GM23338 (cell line): ENCODE measurements around the gene PIEZO2. TPM values are rescaled to one million over a fixed set of nuclear protein-coding genes. Genes with fewer than 3 reads are reported as not detected.

Source experiments
- ATAC-seq: fragments of 200-7000 bp; cut with Tn5 transposase; 3 replicates; pipeline ENCODE4 v1.9.1; 2020
- DNase-seq: peaks from one replicate; pipeline ENCODE4 v3.0.0-alpha.2; 2015; ENCODE audit warnings: low spot score
- H2AFZ ChIP-seq: fragments of 200-600 bp; sonication (generic); 2 replicates; pipeline ENCODE4 v1.8.0; 2016; ENCODE audit warnings: antibody characterized with exemption, mild to moderate bottlenecking, moderate library complexity
- H3F3A ChIP-seq: fragments of 200-600 bp; sonication (generic); replicated peaks from 2 replicates; pipeline ENCODE4 v1.8.0; 2017; ENCODE audit warnings: antibody characterized with exemption, mixed run types, low read depth
- H3K27ac ChIP-seq: fragments of 200-600 bp; sonication (generic); 2 replicates; pipeline ENCODE4 v1.6.1; 2016; ENCODE audit warnings: low read depth
- H3K27me3 ChIP-seq: fragments of 200-600 bp; sonication (generic); 2 replicates; pipeline ENCODE4 v1.8.0; 2016; ENCODE audit warnings: mild to moderate bottlenecking, mixed run types, moderate library complexity; ENCODE audit not compliant: insufficient read depth
- H3K36me3 ChIP-seq: fragments of 200-600 bp; sonication (generic); 2 replicates; pipeline ENCODE4 v1.8.0; 2016; ENCODE audit warnings: mild to moderate bottlenecking; ENCODE audit not compliant: insufficient read depth
- H3K4me1 ChIP-seq: fragments of 200-600 bp; sonication (generic); 2 replicates; pipeline ENCODE4 v1.8.0; 2016; ENCODE audit warnings: mild to moderate bottlenecking, moderate library complexity; ENCODE audit not compliant: insufficient read depth
- H3K4me2 ChIP-seq: fragments of 200-600 bp; sonication (generic); 2 replicates; pipeline ENCODE4 v1.7.1; 2017; ENCODE audit warnings: mixed run types
- H3K4me3 ChIP-seq: fragments of 200-600 bp; sonication (generic); 2 replicates; pipeline ENCODE4 v1.6.1; 2016; ENCODE audit warnings: mixed run types
- H3K79me2 ChIP-seq: fragments of 200-600 bp; sonication (generic); replicated peaks from 2 replicates; pipeline ENCODE4 v1.8.0; 2017; ENCODE audit warnings: mild to moderate bottlenecking; ENCODE audit not compliant: insufficient read depth
- H3K9me2 ChIP-seq: fragments of 200-600 bp; sonication (generic); 2 replicates; pipeline ENCODE4 v1.8.0; 2017; ENCODE audit not compliant: insufficient read depth
- H4K20me1 ChIP-seq: fragments of 200-600 bp; sonication (generic); replicated peaks from 2 replicates; pipeline ENCODE4 v1.8.0; 2017; ENCODE audit warnings: mild to moderate bottlenecking; ENCODE audit not compliant: insufficient read depth
- H3K27ac Mint-ChIP-seq: 2 replicates; pipeline ENCODE4 v1.8.0; 2020; ENCODE audit warnings: inconsistent platforms, mild to moderate bottlenecking, moderate library complexity, mixed read lengths
- H3K27me3 Mint-ChIP-seq: 3 replicates; pipeline ENCODE4 v1.8.0; 2022; ENCODE audit warnings: low read depth, mild to moderate bottlenecking, moderate library complexity, mixed read lengths, inconsistent platforms; ENCODE audit not compliant: insufficient read depth, poor library complexity
- H3K36me3 Mint-ChIP-seq: 3 replicates; pipeline ENCODE4 v1.8.0; 2021; ENCODE audit warnings: low read depth, mild to moderate bottlenecking, inconsistent platforms, moderate library complexity, mixed read lengths
- H3K4me1 Mint-ChIP-seq: 3 replicates; pipeline ENCODE4 v1.8.0; 2020; ENCODE audit warnings: mild to moderate bottlenecking, inconsistent platforms, mixed read lengths
- H3K4me3 Mint-ChIP-seq: 3 replicates; pipeline ENCODE4 v1.8.0; 2021; ENCODE audit warnings: moderate library complexity, mild to moderate bottlenecking, inconsistent platforms, mixed read lengths
- H3K9me3 Mint-ChIP-seq: 3 replicates; pipeline ENCODE4 v1.8.0; 2020; ENCODE audit warnings: moderate library complexity, mild to moderate bottlenecking, inconsistent platforms, mixed read lengths
- CREB1 ChIP-seq: fragments of 250-450 bp; sonication (Bioruptor Pico); IDR thresholded peaks from 2 replicates; pipeline ENCODE4 v1.5.0; 2020; ENCODE audit warnings: low read depth, mild to moderate bottlenecking, moderate library complexity
- CTCF ChIP-seq, 2 experiments: fragments of 200-600 bp in 1 of 2; sonication (generic) in 1 of 2; conservative IDR thresholded peaks; 2 replicates each; pipeline versions ENCODE4 v1.5.1 to v1.6.1; 2016 to 2017; ENCODE audit warnings: antibody characterized with exemption in 2 of 2, low read depth in 2 of 2, mild to moderate bottlenecking in 2 of 2, moderate library complexity in 1 of 2
- EZH2 ChIP-seq: fragments of 200-600 bp; sonication (generic); IDR thresholded peaks from one replicate; pipeline ENCODE4 v1.8.0; 2017; ENCODE audit warnings: antibody characterized with exemption, mild to moderate bottlenecking, low read depth; ENCODE audit not compliant: unreplicated experiment
- EZH2phosphoT487 ChIP-seq: fragments of 200-600 bp; sonication (generic); IDR thresholded peaks from one replicate; pipeline ENCODE4 v1.8.1; 2018; ENCODE audit warnings: antibody characterized with exemption; ENCODE audit not compliant: unreplicated experiment
- JUNB ChIP-seq: IDR thresholded peaks from one replicate; pipeline ENCODE4 v1.6.1; 2016; ENCODE audit warnings: antibody characterized with exemption; ENCODE audit not compliant: unreplicated experiment
- NANOG ChIP-seq: IDR thresholded peaks from 2 replicates; pipeline ENCODE4 v1.6.1; 2016; ENCODE audit warnings: antibody characterized with exemption, borderline replicate concordance
- POLR2AphosphoS5 ChIP-seq: IDR thresholded peaks from 2 replicates; pipeline ENCODE4 v1.6.1; 2016; ENCODE audit warnings: antibody characterized with exemption, low read depth
- REST ChIP-seq: IDR thresholded peaks from one replicate; pipeline ENCODE4 v1.6.1; 2018; ENCODE audit warnings: antibody characterized with exemption; ENCODE audit not compliant: unreplicated experiment
- STAT1 ChIP-seq: IDR thresholded peaks from one replicate; pipeline ENCODE4 v1.6.1; 2016; ENCODE audit warnings: antibody characterized with exemption; ENCODE audit not compliant: unreplicated experiment
- ZNF114 ChIP-seq: fragments of 250-450 bp; sonication (Bioruptor Pico); IDR thresholded peaks from 2 replicates; pipeline ENCODE4 v1.5.0; 2020; ENCODE audit warnings: mild to moderate bottlenecking, moderate library complexity
- ZNF331 ChIP-seq: fragments of 250-450 bp; sonication (Bioruptor Pico); IDR thresholded peaks from 2 replicates; pipeline ENCODE4 v1.5.0; 2020; ENCODE audit warnings: low read depth, mild to moderate bottlenecking, moderate library complexity
- polyA plus RNA-seq: library from polyadenylated mRNA; unstranded; fragments of >200 nt; fragmentation: Nextera tagmentation; extraction: Ambion mirVana; gene quantifications from 2 replicates; pipeline ENCODE4 v1.2.1, GENCODE V29; 2016
- total RNA-seq: library from RNA; depleted of rRNA; stranded (reverse); fragments of >200 nt; shearing (Covaris generic); gene quantifications from 2 replicates; pipeline ENCODE4 v1.2.3, GENCODE V29; 2014
- TF ChIP-seq, protein P1 (sequence below): IDR thresholded peaks from 2 replicates; pipeline ENCODE4 v1.6.1; 2016; ENCODE audit warnings: antibody characterized with exemption
- TF ChIP-seq, protein P2 (sequence below): fragments of 250-450 bp; sonication (Bioruptor Pico); IDR thresholded peaks from 2 replicates; pipeline ENCODE4 v1.5.0; 2020; ENCODE audit warnings: mild to moderate bottlenecking, moderate library complexity

The PIEZO2 gene
- total and polyA plus RNA-seq, 2 experiments from 2014 or later, result 4.8 to 8.2 TPM

- Histone ChIP-seq H3F3A (no peaks in the 10 kb centered on the region), H3K9me2 (no peaks in the 10 kb centered on the region), H3K4me1 (peaks cover 22% of the 10 kb centered on the region), H3K27ac (no peak overlapping the region), H3K79me2 (no peaks in the 10 kb centered on the region), H4K20me1 (no peaks in the 10 kb centered on the region), H3K27me3 (no peaks in the 10 kb centered on the region), H3K4me3 (no peak overlapping the region), H3K4me2 (no peak overlapping the region), H3K36me3 (no peaks in the 10 kb centered on the region), H2AFZ (no peak overlapping the region)
- Mint-ChIP-seq H3K27me3 (peaks cover 2% of the 10 kb centered on the region), H3K4me1 (peaks cover 56% of the 10 kb centered on the region), H3K9me3 (peaks cover 5% of the 10 kb centered on the region; the same call in 2 of the 3 replicates), H3K27ac (no peak overlapping the region), H3K4me3 (no peak overlapping the region), H3K36me3 (peaks cover 23% of the 10 kb centered on the region)
- TF ChIP-seq NANOG (no peak), CTCF (conservative IDR thresholded peaks at IDR 0.05; ENCODE audit: low read depth in 2 of 2) (no peak), POLR2AphosphoS5 (no peak), EZH2 (no peak), JUNB (no peak), ZNF114 (CRISPR knock-in tag) (no peak), EZH2phosphoT487 (no peak), STAT1 (no peak), ZNF331 (CRISPR knock-in tag) (no peak), CREB1 (CRISPR knock-in tag) (no peak), REST (no peak)
- TF ChIP-seq, protein P1, sequence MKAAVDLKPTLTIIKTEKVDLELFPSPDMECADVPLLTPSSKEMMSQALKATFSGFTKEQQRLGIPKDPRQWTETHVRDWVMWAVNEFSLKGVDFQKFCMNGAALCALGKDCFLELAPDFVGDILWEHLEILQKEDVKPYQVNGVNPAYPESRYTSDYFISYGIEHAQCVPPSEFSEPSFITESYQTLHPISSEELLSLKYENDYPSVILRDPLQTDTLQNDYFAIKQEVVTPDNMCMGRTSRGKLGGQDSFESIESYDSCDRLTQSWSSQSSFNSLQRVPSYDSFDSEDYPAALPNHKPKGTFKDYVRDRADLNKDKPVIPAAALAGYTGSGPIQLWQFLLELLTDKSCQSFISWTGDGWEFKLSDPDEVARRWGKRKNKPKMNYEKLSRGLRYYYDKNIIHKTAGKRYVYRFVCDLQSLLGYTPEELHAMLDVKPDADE, result no peak
- TF ChIP-seq, protein P2, sequence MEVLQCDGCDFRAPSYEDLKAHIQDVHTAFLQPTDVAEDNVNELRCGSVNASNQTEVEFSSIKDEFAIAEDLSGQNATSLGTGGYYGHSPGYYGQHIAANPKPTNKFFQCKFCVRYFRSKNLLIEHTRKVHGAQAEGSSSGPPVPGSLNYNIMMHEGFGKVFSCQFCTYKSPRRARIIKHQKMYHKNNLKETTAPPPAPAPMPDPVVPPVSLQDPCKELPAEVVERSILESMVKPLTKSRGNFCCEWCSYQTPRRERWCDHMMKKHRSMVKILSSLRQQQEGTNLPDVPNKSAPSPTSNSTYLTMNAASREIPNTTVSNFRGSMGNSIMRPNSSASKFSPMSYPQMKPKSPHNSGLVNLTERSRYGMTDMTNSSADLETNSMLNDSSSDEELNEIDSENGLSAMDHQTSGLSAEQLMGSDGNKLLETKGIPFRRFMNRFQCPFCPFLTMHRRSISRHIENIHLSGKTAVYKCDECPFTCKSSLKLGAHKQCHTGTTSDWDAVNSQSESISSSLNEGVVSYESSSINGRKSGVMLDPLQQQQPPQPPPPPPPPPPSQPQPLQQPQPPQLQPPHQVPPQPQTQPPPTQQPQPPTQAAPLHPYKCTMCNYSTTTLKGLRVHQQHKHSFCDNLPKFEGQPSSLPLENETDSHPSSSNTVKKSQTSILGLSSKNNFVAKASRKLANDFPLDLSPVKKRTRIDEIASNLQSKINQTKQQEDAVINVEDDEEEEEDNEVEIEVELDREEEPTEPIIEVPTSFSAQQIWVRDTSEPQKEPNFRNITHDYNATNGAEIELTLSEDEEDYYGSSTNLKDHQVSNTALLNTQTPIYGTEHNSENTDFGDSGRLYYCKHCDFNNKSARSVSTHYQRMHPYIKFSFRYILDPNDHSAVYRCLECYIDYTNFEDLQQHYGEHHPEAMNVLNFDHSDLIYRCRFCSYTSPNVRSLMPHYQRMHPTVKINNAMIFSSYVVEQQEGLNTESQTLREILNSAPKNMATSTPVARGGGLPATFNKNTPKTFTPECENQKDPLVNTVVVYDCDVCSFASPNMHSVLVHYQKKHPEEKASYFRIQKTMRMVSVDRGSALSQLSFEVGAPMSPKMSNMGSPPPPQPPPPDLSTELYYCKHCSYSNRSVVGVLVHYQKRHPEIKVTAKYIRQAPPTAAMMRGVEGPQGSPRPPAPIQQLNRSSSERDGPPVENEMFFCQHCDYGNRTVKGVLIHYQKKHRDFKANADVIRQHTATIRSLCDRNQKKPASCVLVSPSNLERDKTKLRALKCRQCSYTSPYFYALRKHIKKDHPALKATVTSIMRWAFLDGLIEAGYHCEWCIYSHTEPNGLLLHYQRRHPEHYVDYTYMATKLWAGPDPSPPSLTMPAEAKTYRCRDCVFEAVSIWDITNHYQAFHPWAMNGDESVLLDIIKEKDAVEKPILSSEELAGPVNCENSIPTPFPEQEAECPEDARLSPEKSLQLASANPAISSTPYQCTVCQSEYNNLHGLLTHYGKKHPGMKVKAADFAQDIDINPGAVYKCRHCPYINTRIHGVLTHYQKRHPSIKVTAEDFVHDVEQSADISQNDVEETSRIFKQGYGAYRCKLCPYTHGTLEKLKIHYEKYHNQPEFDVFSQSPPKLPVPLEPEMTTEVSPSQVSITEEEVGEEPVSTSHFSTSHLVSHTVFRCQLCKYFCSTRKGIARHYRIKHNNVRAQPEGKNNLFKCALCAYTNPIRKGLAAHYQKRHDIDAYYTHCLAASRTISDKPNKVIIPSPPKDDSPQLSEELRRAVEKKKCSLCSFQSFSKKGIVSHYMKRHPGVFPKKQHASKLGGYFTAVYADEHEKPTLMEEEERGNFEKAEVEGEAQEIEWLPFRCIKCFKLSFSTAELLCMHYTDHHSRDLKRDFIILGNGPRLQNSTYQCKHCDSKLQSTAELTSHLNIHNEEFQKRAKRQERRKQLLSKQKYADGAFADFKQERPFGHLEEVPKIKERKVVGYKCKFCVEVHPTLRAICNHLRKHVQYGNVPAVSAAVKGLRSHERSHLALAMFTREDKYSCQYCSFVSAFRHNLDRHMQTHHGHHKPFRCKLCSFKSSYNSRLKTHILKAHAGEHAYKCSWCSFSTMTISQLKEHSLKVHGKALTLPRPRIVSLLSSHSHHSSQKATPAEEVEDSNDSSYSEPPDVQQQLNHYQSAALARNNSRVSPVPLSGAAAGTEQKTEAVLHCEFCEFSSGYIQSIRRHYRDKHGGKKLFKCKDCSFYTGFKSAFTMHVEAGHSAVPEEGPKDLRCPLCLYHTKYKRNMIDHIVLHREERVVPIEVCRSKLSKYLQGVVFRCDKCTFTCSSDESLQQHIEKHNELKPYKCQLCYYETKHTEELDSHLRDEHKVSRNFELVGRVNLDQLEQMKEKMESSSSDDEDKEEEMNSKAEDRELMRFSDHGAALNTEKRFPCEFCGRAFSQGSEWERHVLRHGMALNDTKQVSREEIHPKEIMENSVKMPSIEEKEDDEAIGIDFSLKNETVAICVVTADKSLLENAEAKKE (CRISPR knock-in tag), result no peak
- DNase-seq, result no peak
- no peak for ATAC-seq
Observed at GRCh38 chr18:10850216-10850615, 299.2 kb downstream of the PIEZO2 start.
